Stimulated activated CD4-positive, alpha-beta T cell treated with anti-CD3 and anti-CD28 coated beads, Interleukin-12 subunit alpha, Interleukin-12 subunit beta, amount 100 ng/mL, for 24 hours (primary cell): Measurements from ENCODE around the gene LENEP.

ENCODE experiments used
- DNase-seq, 2 experiments: peaks; one replicate each; pipeline ENCODE4 v3.0.0-alpha.2; 2020; ENCODE audit warnings: low read depth in 2 of 2

LENEP gene

DNA sequence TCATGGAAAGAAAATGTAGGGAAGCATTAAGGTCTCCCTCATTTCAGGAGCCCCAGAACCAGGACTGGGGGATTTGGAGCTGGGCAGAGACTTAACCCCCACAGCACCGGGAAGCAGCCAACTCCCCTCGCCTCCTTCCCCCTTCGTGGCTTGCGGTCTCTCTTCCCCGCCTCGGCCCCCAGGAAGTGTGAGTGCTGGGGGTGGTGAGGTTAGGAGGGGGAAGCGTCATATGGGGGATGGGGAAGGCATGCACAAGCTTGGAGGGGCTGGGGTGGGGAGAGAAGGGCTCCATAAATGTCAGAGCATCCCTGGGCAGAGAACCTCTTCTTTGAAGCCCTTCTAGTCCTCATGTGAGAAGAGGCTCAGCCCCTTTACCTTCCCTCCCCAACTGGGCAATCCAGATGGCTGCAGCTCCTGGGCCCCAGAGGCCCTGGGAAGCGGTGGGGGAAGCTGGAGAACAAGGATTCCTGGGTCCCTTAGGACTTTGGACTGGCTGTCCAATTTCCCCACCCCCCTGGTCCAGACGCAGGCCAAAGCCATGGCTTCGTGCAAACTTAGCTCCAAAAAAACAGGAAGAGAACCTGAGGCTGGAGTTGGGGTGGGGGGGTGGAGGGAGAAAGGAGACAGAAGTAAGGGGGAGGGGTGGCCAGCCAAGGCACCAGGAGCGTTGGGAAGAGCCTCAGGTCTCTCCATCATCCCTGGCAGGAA is 17.0 kb downstream of the LENEP start:
- no peak for DNase-seq

DNA sequence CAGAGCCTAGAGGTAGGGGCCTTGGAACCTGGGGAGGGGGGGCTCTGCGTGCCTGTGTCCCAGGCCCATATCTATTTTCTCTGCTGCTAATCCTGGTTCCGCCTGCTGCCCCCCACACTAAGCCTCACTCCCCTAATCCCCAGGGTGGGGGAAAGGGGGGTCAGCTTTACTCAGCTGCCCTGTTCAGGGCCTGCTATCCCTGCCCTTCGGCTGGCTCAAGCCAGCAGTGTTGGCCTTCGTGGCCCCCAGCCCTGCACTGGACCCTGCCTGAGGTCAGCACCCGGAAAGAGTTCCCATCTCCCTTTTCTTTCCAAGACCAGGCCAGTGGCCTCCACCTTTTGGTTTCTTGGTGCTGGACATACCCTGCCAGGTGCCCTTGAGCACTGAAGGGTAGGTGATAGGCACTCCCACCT is 17.6 kb downstream of the LENEP start:
- no peak for DNase-seq

DNA sequence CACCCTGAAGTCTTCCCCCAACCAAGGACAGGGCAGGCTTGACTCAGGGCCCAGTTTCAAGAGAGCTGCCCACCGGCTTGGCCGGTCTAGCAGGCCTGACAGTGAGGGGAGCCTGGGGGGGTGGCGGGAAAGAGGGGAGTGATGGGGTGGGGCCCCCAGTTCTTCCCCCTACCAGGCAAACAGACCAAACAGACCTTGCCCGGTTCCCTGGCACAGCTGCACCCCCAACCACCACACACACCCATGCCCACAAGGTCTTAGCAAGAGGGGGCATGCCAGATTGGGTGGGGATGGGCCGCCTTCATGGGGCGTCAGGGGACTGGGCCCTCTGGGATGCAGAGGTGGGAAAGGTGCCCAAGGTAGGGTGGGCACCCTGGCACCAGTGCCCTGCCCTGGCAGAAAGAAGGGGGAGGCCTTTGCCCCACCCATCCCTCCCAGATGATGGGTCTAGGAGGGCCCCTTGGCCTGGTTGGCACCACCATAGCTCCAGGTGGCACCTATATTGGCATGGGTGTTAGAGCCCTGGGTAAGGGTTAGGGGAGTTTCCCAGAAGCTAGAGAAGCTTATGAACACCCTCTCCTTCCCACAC is 18.1 kb downstream of the LENEP start:
- no peak for DNase-seq

DNA sequence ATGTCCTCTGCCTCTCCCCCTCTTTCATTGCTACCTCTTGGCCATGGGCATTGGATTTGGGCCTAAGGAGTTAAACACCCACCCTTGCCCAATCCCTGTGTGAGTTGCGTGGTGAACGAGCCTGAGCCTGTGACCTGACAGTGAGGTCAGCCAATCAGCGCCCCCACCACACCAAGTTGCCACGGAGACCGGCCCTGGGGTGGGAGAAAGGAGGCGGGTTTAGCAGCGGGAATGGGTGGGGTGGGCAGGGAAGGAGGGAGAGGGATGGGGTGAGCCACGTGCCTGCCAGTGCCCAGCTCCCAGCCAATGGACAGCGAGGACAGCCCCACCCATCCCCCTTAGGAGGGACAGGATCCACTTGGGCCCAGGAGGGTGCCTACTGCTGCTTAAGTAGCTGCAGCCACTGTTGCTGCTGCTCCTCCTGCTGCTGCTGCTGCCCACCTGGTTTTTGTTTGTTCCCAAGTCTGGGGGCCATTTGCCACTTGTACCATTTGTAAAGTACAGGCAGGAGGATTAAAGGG is 18.7 kb downstream of the LENEP start:
- no peak for DNase-seq

DNA sequence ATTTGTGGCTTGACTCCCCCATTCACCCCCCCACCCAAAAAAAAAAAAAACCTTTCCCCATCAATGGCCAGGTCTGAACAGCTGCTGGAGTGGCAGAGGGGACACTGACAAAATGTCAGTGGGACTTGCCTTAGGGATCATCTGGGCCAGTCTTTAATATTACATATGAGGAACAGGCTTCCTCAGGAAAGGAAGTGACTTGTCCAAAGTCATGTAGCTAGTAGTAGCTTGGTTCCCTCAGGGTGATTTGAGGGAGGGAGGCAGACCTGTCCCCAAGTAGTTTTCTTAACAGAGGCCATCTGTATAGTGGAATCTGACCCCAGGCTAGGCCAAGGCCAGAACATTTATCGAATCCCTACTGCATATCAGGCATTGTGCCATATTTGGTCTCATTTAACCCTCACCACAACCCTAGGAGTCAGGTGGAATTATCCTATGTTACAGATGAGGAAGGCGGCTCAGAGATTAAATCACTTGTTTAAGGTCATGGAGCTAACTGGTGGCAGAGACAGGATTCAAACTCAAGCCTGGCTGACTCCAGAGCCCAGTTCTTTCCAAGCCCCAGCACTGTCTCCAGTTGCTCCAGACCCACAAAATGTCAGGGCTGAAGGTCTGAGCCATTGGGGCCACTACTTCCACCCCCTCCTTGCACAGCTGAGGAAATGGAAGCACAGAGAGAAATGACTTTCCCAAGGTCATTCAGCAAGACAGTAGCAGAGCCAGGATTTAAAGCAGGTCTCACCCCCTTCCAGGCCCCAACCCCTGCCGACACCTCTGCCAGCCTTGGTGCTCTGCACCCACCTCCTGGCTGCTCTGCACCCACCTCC is 19.6 kb downstream of the LENEP start:
- DNase-seq, result no peak

DNA sequence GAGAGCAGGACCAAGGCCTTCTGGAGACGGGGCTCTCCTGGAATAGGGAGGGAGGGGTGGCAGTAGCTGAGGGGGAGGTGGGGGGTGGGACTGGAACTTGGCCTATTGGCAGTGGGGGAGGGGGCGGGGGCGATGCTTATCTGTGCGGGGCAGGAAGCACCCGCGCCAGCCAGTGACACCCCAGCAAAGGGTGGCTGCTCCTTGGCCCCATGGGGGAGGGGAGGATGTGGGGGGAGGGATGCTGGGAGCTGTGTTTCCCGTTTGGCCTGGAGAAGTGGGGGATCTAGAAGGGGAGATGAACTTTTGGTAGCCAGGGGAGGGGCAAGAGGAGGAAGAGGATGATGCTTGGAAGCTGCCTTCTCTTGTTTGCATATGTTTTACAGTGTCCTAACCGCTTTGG is 20.2 kb downstream of the LENEP start:
- DNase-seq, result no peak

DNA sequence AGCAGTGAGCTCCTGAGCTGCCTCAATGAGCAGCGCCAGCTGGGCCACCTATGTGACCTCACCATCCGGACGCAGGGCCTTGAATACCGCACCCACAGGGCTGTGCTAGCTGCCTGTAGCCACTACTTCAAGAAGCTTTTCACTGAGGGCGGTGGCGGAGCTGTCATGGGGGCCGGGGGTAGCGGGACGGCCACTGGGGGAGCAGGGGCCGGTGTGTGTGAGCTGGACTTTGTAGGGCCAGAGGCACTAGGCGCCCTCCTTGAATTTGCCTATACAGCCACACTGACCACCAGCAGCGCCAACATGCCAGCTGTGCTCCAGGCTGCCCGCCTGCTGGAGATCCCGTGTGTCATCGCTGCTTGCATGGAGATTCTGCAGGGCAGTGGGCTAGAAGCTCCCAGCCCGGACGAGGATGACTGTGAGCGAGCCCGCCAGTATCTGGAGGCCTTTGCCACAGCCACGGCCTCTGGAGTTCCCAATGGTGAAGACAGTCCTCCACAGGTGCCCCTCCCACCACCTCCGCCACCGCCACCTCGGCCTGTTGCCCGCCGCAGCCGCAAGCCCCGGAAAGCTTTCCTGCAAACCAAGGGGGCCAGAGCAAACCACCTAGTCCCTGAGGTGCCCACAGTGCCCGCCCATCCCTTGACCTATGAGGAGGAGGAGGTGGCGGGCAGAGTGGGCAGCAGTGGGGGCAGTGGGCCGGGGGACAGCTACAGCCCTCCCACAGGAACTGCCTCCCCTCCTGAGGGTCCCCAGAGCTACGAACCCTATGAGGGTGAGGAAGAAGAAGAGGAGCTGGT is 21.5 kb downstream of the LENEP start:
- DNase-seq, result no peak

DNA sequence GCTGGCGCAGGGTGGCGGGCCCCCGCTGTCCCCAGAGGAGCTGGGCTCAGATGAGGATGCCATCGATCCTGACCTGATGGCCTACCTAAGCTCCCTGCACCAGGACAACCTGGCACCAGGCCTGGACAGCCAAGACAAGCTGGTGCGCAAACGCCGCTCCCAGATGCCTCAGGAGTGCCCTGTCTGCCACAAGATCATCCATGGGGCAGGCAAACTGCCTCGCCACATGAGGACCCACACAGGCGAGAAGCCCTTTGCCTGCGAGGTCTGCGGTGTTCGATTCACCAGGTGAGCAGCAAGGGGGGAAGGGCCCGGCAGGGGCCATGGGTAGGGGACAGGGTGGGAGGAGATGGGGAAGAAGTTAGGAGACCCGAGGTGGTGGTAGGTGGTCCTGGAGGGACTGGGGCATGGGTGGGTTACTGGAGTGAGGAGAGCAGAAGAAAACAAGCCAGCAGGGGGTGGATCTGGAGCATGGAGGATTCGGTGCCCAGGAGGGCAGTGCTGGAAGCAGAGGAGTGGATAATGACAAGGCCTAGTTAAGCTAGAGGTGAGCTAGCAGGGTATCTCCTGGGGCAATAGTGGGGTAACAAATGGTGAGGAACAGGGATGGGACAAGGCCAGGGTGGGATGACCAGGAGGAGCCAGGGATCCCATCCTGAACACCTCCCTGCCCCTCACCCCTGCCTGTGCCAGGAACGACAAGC is 22.3 kb downstream of the LENEP start:
- no peak for DNase-seq

DNA sequence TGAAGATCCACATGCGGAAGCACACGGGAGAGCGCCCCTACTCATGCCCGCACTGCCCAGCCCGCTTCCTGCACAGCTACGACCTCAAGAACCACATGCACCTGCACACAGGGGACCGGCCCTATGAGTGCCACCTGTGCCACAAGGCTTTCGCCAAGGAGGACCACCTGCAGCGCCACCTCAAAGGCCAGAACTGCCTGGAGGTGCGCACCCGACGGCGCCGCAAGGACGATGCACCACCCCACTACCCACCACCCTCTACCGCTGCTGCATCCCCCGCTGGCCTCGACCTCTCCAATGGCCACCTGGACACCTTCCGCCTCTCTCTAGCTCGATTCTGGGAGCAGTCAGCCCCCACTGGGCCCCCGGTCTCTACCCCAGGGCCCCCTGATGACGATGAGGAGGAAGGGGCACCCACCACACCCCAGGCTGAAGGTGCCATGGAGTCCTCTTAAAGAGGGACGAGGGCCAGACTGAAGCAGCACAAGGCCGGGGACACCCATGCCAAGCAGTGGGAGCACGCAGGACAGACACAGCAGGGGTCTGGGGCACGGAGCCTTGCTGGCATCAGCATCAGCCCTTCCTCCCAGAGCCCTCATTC is 22.9 kb downstream of the LENEP start:
- no peak for DNase-seq

DNA sequence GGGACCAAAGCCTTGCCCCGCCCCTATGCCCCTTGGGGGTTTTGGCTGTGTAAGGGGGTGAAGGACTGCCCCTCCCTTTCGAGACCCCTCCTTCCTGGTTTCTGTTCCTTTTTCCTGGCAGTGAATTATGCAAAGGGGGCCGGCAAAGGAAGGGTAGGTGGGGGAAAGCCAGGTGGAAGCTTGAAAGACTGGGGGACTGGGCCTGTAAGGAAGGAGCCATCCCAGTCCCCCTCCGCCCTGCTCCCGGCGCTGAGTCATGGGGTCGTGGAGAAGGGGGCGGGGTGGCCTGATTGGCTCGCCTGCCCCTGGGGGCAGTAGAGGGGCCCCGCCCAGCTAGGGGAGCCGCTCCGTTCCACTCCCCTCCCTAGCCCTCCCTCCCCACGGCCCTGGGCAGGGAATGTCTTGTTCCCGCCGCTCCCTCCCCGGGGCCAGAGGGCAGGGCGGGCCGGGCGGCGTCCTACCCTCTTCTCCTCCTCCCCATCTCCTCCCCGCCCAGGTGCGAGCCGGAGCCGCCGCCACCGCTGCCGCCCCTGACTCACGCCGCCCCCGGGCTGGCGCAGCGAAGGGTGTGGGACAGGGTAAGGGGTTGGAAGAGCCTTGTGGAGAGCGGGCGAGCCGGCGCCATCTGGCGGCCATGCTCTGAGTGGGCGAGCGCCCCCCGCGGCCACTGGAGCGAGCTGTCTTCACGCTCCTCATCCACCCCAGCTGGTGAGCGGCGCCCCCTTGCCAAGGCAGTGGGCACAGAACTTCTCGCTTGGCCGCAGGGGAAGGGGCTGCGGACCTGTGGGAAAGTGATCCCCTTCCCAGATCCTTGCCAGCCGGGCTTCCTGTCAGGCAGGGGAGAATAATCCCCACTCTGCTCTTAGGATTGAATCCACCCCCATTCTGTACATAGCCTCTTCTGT is 23.9 kb downstream of the LENEP start:
- DNase-seq, result peak; percentile 83 to 87

DNA sequence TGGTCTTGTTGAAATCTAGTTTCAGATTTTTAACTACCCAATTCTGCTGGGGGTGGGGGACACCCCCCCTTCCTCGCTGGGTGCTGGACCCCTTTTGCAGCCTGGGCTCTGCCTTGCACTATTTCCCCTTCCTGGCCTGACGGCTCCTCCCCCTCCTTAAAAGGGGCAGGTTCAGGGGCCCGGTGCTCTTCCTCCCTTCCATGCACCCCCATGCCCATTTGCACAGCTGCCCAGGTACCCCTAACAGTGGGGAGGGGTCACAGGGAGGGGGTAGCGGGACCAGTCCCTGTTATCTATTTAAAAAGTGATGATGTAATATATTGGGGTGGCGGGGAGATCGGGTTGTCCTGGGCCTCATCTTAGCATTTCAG is 24.5 kb downstream of the LENEP start:
- no peak for DNase-seq

DNA sequence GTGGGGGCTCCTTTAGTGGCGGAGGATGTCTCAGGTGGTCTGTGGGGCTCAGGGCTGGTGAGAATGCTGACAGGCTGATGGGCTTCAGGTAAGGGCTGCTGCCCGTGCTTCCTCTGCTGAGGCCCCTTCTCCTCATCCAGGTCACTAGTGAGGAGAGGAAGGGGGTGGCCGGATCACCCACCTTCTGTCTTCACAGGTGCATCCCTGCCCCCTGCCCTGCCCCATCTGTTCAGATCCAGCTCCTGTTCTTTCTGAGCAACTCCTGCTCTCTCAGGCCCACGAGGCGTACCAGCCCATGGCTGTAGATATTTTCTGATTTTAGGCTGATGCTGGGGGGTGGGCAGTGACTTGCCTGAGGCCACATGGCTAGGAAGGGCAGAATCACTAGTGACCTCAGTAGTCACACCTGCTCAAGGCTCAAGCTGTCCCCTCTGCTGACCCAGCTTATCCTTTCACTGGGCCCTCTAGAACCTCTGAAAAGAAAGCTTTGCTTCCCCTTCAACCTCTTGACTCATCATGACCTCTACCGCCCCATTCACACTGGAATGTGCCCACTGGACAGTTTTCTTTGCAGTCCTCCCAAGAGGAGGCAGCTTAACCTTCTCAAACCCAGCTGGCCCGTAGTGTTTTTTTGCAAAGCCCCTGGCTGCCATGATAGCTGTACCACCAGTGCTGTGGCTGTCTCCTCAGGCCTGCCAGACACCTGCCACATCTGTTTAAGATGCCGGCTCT is 25.4 kb downstream of the LENEP start:
- no peak for DNase-seq

DNA sequence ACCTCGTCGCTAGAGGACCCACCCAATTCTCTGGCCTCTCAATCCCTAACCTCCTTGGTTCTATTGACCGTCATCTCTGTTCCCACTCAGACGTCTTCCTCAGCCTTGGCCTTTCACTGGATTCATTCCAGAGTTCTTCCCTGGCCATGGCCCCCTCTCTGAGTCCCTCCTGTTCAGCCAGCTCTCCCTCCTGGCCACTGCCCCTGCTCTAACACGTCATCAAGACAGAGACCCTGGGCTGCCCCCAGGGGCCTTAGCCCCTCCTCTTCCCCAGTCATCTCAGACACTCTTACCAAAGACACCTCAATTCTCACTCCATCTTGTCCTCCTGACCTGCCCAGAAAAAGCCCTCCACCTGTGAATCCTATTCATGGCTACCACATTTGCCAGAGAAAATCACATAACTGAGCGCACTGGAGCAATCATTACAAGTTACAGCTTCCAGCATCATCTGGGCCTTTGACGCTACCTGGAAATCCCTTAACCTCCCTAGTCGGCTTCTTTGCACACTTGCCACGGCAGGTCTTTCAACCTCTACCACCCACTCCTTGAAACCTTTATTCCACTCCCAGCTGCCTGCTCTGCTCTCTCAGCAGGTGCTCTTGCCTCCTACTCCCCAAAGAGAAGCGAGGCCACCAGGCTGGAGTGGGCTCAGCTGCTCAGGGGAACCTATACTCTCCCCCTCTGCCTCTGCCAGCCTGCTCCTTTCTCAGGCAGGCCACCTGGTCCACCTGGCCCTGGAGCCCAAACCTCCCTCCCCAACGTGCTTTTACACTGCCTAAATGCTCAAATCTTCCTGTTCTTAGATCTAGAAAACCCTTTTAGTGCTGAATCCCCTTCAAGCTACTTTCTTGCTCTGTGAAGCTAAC is 26.2 kb downstream of the LENEP start:
- DNase-seq, result no peak

DNA sequence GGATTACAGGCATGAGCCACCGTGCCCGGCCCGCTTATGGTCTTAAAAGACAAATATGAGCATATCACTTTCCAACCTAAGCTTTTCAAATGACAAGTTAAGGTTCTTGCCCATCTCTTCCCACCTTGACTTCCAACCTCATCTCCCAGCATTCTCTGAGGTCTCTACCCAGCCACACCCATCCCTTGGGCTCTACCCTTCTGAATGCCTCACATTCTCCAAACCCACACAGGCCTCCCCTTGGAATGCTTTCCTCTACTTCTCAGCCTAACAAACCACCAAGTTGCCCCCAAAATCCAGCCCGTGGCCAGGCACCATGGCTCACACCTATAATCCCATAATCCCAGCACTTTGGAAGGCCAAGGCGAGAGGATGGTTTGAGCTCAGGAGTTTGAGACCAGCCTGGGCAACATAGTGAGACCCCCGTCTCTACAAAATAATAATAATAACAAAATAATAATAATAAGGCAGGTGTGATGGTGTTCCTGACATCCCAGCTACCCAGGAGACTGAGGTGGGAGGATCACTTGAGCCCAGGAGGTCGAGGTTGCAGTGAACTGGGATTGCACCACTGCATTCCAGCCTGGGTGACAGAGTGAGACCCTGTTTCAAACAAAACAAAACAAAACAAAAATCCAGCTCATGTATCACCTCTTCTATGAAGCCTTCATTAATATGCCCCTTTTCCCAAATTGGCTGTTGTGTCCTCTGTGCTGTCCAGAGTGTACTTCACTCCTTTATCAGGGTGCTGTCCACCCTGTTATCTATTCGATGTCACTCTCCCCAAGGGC is 28.9 kb downstream of the LENEP start:
- DNase-seq, result no peak

DNA sequence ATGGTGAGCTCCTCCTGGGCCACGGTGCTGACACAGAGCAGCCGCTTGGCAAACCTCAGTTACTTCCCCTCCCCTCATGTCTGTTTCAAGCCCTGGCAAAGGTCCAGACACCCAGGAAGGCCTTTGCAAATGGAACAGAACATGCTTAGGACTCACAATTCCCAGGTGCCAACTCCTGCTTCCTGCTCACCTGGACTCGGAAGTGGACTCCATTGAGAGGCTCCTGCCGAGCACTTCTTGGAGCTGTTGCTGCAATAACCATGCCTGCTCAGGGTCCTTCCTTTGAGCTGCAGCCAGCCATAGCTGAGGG is 29.5 kb downstream of the LENEP start:
- DNase-seq, result no peak

DNA sequence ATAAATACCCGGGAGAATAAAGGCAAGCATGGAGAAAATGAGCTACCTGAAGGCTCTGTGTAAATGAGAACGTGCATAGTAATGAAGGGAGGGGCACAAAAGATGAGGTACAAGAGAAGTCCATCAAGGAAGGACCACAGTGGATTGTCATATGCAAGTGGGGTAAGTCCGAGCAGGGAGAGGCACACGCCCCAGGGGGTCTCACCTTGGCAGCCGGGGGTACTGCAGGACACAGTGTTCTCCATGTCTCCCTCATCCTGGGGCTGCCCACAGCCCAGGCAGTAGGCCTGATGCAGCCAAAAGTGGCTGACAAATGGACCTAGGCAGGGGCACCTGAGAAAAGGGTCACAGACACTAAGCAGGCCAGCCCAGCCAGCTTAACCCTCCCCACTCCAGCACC is 30.2 kb downstream of the LENEP start:
- no peak for DNase-seq

DNA sequence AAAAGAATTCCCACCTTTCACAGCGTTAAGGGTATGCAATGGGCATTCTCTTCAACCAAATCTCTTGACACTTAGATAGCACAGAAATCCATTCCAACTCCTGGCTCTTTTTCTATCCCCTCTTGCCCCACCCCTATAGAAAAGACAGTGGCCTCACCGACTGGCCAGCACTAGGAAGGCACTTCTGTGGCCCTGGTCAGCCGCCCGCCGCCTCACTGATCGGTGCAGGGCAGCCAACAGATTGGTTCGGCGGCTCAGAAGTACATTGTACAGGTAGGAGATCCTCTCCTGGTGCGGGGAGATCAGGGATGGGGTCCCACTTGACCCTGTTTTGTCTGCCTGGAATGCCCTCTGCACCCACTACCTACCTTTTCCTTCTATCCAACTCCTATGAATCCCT is 30.9 kb downstream of the LENEP start:
- DNase-seq, result no peak

DNA sequence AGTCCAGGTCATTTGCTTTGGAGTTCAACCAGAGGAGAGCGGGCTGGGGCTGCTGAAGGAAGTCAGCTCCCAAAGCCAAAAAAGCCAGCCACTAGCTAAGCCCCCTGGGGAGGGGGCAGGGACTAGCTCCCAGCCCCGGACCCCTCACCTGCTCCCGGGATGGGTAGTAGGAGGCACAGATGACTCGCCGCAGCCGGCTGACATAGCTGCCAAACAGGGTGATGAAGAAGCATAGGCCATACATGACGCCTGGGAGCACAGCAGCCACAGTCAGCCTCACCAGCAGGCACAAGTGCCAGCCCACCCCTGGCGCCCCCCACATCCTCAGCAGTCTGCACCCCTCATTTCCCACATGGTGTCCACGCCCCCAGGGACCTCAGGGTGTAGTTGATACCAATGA is 32.8 kb downstream of the LENEP start:
- DNase-seq, result no peak
